Measurements from ENCODE around the gene CENPQ.

- TF ChIP-seq POLR2AphosphoS5 (IDR thresholded peaks at IDR 0.05; ENCODE audit: low read depth, low read length), result no peak
- no peak for TF ChIP-seq POLR2A (IDR thresholded peaks at IDR 0.05; ENCODE audit: low read depth, low read length)
- no peak for TF ChIP-seq TAF1 (IDR thresholded peaks at IDR 0.05; ENCODE audit: borderline replicate concordance, low read depth, low read length)
Observed at GRCh38 chr6:49513153-49513989, 50.2 kb downstream of the CENPQ start.

Measured in GM12892 (cell line).